GM23338 (cell line): ENCODE results near the gene TIAM1. TPM values are rescaled to one million over a fixed set of nuclear protein-coding genes. Genes with fewer than 3 reads are reported as not detected.

Experiments used
- ATAC-seq: fragments of 200-7000 bp; cut with Tn5 transposase; 3 replicates; pipeline ENCODE4 v1.9.1; 2020
- DNase-seq: peaks from one replicate; pipeline ENCODE4 v3.0.0-alpha.2; 2015; ENCODE audit warnings: low spot score
- H2AFZ ChIP-seq: fragments of 200-600 bp; sonication (generic); 2 replicates; pipeline ENCODE4 v1.8.0; 2016; ENCODE audit warnings: antibody characterized with exemption, mild to moderate bottlenecking, moderate library complexity
- H3F3A ChIP-seq: fragments of 200-600 bp; sonication (generic); replicated peaks from 2 replicates; pipeline ENCODE4 v1.8.0; 2017; ENCODE audit warnings: antibody characterized with exemption, mixed run types, low read depth
- H3K27ac ChIP-seq: fragments of 200-600 bp; sonication (generic); 2 replicates; pipeline ENCODE4 v1.6.1; 2016; ENCODE audit warnings: low read depth
- H3K27me3 ChIP-seq: fragments of 200-600 bp; sonication (generic); 2 replicates; pipeline ENCODE4 v1.8.0; 2016; ENCODE audit warnings: mild to moderate bottlenecking, mixed run types, moderate library complexity; ENCODE audit not compliant: insufficient read depth
- H3K36me3 ChIP-seq: fragments of 200-600 bp; sonication (generic); 2 replicates; pipeline ENCODE4 v1.8.0; 2016; ENCODE audit warnings: mild to moderate bottlenecking; ENCODE audit not compliant: insufficient read depth
- H3K4me1 ChIP-seq: fragments of 200-600 bp; sonication (generic); 2 replicates; pipeline ENCODE4 v1.8.0; 2016; ENCODE audit warnings: mild to moderate bottlenecking, moderate library complexity; ENCODE audit not compliant: insufficient read depth
- H3K4me2 ChIP-seq: fragments of 200-600 bp; sonication (generic); 2 replicates; pipeline ENCODE4 v1.7.1; 2017; ENCODE audit warnings: mixed run types
- H3K4me3 ChIP-seq: fragments of 200-600 bp; sonication (generic); 2 replicates; pipeline ENCODE4 v1.6.1; 2016; ENCODE audit warnings: mixed run types
- H3K79me2 ChIP-seq: fragments of 200-600 bp; sonication (generic); replicated peaks from 2 replicates; pipeline ENCODE4 v1.8.0; 2017; ENCODE audit warnings: mild to moderate bottlenecking; ENCODE audit not compliant: insufficient read depth
- H3K9me2 ChIP-seq: fragments of 200-600 bp; sonication (generic); 2 replicates; pipeline ENCODE4 v1.8.0; 2017; ENCODE audit not compliant: insufficient read depth
- H4K20me1 ChIP-seq: fragments of 200-600 bp; sonication (generic); replicated peaks from 2 replicates; pipeline ENCODE4 v1.8.0; 2017; ENCODE audit warnings: mild to moderate bottlenecking; ENCODE audit not compliant: insufficient read depth
- H3K27ac Mint-ChIP-seq: 2 replicates; pipeline ENCODE4 v1.8.0; 2020; ENCODE audit warnings: inconsistent platforms, mild to moderate bottlenecking, moderate library complexity, mixed read lengths
- H3K27me3 Mint-ChIP-seq: 3 replicates; pipeline ENCODE4 v1.8.0; 2022; ENCODE audit warnings: low read depth, mild to moderate bottlenecking, moderate library complexity, mixed read lengths, inconsistent platforms; ENCODE audit not compliant: insufficient read depth, poor library complexity
- H3K36me3 Mint-ChIP-seq: 3 replicates; pipeline ENCODE4 v1.8.0; 2021; ENCODE audit warnings: low read depth, mild to moderate bottlenecking, inconsistent platforms, moderate library complexity, mixed read lengths
- H3K4me1 Mint-ChIP-seq: 3 replicates; pipeline ENCODE4 v1.8.0; 2020; ENCODE audit warnings: mild to moderate bottlenecking, inconsistent platforms, mixed read lengths
- H3K4me3 Mint-ChIP-seq: 3 replicates; pipeline ENCODE4 v1.8.0; 2021; ENCODE audit warnings: moderate library complexity, mild to moderate bottlenecking, inconsistent platforms, mixed read lengths
- H3K9me3 Mint-ChIP-seq: 3 replicates; pipeline ENCODE4 v1.8.0; 2020; ENCODE audit warnings: moderate library complexity, mild to moderate bottlenecking, inconsistent platforms, mixed read lengths
- CREB1 ChIP-seq: fragments of 250-450 bp; sonication (Bioruptor Pico); IDR thresholded peaks from 2 replicates; pipeline ENCODE4 v1.5.0; 2020; ENCODE audit warnings: low read depth, mild to moderate bottlenecking, moderate library complexity
- EZH2 ChIP-seq: fragments of 200-600 bp; sonication (generic); IDR thresholded peaks from one replicate; pipeline ENCODE4 v1.8.0; 2017; ENCODE audit warnings: antibody characterized with exemption, mild to moderate bottlenecking, low read depth; ENCODE audit not compliant: unreplicated experiment
- EZH2phosphoT487 ChIP-seq: fragments of 200-600 bp; sonication (generic); IDR thresholded peaks from one replicate; pipeline ENCODE4 v1.8.1; 2018; ENCODE audit warnings: antibody characterized with exemption; ENCODE audit not compliant: unreplicated experiment
- NANOG ChIP-seq: IDR thresholded peaks from 2 replicates; pipeline ENCODE4 v1.6.1; 2016; ENCODE audit warnings: antibody characterized with exemption, borderline replicate concordance
- POLR2AphosphoS5 ChIP-seq: IDR thresholded peaks from 2 replicates; pipeline ENCODE4 v1.6.1; 2016; ENCODE audit warnings: antibody characterized with exemption, low read depth
- STAT1 ChIP-seq: IDR thresholded peaks from one replicate; pipeline ENCODE4 v1.6.1; 2016; ENCODE audit warnings: antibody characterized with exemption; ENCODE audit not compliant: unreplicated experiment
- ZNF331 ChIP-seq: fragments of 250-450 bp; sonication (Bioruptor Pico); IDR thresholded peaks from 2 replicates; pipeline ENCODE4 v1.5.0; 2020; ENCODE audit warnings: low read depth, mild to moderate bottlenecking, moderate library complexity
- ZNF462 ChIP-seq: fragments of 250-450 bp; sonication (Bioruptor Pico); IDR thresholded peaks from 2 replicates; pipeline ENCODE4 v1.5.0; 2020; ENCODE audit warnings: mild to moderate bottlenecking, moderate library complexity
- polyA plus RNA-seq: library from polyadenylated mRNA; unstranded; fragments of >200 nt; fragmentation: Nextera tagmentation; extraction: Ambion mirVana; gene quantifications from 2 replicates; pipeline ENCODE4 v1.2.1, GENCODE V29; 2016
- total RNA-seq: library from RNA; depleted of rRNA; stranded (reverse); fragments of >200 nt; shearing (Covaris generic); gene quantifications from 2 replicates; pipeline ENCODE4 v1.2.3, GENCODE V29; 2014
- TF ChIP-seq, protein P1 (sequence below): IDR thresholded peaks from one replicate; pipeline ENCODE4 v1.6.1; 2018; ENCODE audit warnings: antibody characterized with exemption; ENCODE audit not compliant: unreplicated experiment
- TF ChIP-seq, protein P2 (sequence below): IDR thresholded peaks from 2 replicates; pipeline ENCODE4 v1.6.1; 2016; ENCODE audit warnings: antibody characterized with exemption

Gene TIAM1
- total and polyA plus RNA-seq, 2 experiments from 2014 or later: 18.5 to 20.0 TPM

DNA sequence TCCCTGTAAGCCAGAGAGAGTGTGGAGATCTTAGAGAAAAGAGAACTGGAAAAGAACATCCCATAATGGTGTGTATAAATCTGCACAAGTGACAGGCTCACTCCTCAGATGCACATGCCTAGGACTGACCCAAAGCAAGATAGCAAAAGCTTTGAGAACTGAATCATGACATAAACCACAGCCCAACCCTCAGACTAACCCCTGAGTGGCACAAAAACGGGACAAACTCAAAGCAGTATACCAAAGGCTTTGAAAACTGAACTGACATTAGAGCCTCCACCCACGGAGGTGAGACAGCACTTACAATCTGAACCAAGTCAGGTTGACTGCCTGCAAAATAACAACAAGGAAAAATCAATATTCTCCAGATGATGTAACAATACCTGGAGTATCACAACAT, 70.8 kb downstream of the TIAM1 start (continued):
- no peak for TF ChIP-seq ZNF462 (CRISPR knock-in tag)
- TF ChIP-seq, protein P1, sequence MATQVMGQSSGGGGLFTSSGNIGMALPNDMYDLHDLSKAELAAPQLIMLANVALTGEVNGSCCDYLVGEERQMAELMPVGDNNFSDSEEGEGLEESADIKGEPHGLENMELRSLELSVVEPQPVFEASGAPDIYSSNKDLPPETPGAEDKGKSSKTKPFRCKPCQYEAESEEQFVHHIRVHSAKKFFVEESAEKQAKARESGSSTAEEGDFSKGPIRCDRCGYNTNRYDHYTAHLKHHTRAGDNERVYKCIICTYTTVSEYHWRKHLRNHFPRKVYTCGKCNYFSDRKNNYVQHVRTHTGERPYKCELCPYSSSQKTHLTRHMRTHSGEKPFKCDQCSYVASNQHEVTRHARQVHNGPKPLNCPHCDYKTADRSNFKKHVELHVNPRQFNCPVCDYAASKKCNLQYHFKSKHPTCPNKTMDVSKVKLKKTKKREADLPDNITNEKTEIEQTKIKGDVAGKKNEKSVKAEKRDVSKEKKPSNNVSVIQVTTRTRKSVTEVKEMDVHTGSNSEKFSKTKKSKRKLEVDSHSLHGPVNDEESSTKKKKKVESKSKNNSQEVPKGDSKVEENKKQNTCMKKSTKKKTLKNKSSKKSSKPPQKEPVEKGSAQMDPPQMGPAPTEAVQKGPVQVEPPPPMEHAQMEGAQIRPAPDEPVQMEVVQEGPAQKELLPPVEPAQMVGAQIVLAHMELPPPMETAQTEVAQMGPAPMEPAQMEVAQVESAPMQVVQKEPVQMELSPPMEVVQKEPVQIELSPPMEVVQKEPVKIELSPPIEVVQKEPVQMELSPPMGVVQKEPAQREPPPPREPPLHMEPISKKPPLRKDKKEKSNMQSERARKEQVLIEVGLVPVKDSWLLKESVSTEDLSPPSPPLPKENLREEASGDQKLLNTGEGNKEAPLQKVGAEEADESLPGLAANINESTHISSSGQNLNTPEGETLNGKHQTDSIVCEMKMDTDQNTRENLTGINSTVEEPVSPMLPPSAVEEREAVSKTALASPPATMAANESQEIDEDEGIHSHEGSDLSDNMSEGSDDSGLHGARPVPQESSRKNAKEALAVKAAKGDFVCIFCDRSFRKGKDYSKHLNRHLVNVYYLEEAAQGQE: no peak
- no peak for TF ChIP-seq EZH2phosphoT487

- no peak overlapping the region for H3K27ac ChIP-seq
- H3K27me3 Mint-ChIP-seq: no peaks in the 10 kb centered on the region
- no peaks in the 10 kb centered on the region for H4K20me1 ChIP-seq
- TF ChIP-seq STAT1: no peak
- no peak for TF ChIP-seq ZNF331 (CRISPR knock-in tag)
- TF ChIP-seq, protein P2, sequence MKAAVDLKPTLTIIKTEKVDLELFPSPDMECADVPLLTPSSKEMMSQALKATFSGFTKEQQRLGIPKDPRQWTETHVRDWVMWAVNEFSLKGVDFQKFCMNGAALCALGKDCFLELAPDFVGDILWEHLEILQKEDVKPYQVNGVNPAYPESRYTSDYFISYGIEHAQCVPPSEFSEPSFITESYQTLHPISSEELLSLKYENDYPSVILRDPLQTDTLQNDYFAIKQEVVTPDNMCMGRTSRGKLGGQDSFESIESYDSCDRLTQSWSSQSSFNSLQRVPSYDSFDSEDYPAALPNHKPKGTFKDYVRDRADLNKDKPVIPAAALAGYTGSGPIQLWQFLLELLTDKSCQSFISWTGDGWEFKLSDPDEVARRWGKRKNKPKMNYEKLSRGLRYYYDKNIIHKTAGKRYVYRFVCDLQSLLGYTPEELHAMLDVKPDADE: no peak
- no peak for TF ChIP-seq EZH2
- TF ChIP-seq EZH2phosphoT487: no peak
- TF ChIP-seq, protein P1: no peak
- no peak for TF ChIP-seq CREB1
- TF ChIP-seq POLR2AphosphoS5: no peak
- no peak for TF ChIP-seq NANOG
These were observed 76.0 kb downstream of the TIAM1 start for GRCh38 chr21:31268090-31268489.

More at GRCh38 chr21:31268090-31268489, 76.0 kb downstream of the TIAM1 start:
- H3K9me2 ChIP-seq: no peaks in the 10 kb centered on the region
- H3K9me3 Mint-ChIP-seq: no peaks in the 10 kb centered on the region
- H2AFZ ChIP-seq: no peak overlapping the region
- no peak for DNase-seq
- no peak overlapping the region for H3K4me3 Mint-ChIP-seq
- no peak overlapping the region; the same call in 1 of the 2 replicates for H3K27ac Mint-ChIP-seq
- no peak overlapping the region for H3K4me3 ChIP-seq
- no peak overlapping the region for H3K4me2 ChIP-seq
- H3K36me3 ChIP-seq: no peaks in the 10 kb centered on the region
- no peaks in the 10 kb centered on the region; the same call in 2 of the 3 replicates for H3K36me3 Mint-ChIP-seq
- no peaks in the 10 kb centered on the region for H3K4me1 ChIP-seq
- no peaks in the 10 kb centered on the region for H3F3A ChIP-seq
- H3K79me2 ChIP-seq: no peaks in the 10 kb centered on the region
- ATAC-seq: no peak
- H3K27me3 ChIP-seq: no peaks in the 10 kb centered on the region
- H3K4me1 Mint-ChIP-seq: peaks cover 5% of the 10 kb centered on the region; the same call in 2 of the 3 replicates
